ENCODE measurements around the gene APBB2. TPM values are rescaled to one million over a fixed set of nuclear protein-coding genes. Genes with fewer than 3 reads are reported as not detected.

Gene APBB2
- total and polyA plus RNA-seq, 2 of the 4 experiments (the other 2 are of a cell fraction), result 47.9 to 75.5 TPM

DNA sequence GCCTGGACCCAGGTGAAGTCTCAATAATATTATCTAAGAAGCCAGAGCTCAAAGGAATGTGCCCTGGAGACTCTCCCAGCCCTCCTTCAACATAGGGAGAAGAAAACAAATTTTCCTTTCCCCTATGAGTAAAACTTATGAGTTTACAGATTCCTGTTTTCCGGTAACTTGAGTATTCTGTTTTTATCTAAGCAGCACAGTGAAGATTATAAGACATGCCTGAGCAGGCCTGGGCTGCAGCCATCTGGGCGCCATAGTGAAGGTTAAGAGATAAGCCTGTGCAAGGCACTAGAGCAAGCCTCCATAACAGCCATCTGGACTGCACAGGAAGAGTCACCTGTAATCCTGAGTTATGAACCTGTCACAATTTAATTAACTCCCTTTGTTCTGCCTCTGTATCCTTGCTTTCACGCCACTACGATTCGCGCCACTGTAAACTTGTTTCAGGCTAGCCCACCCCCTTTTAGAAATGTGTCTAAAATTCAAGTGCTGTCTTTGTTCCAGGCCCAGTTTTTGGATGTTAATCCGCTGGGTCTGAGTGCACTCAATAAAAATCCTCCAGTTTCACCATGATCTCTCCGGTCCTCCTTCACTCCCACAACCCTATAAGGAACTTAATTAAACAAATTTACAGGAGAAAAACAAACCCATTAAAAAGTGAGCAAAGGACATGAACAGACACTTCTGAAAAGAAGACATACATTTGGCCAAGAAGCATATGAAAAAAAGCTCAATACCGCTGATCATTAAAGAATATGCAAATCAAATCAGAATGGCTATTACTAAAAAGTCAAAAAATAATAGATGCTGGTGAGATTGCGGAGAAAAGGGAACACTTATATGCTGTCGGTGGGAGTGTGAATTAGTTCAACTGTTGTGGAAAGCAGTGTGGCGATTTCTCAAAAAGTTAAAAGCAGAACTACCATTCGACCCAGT lies 189.5 kb downstream of the APBB2 start:
- Histone ChIP-seq H2AK9ac (replicated peaks; ENCODE audit: low read depth, low read length, poor library complexity) (no peak overlapping the region), H3K4me3 (ENCODE audit: insufficient read depth, low read depth, low read length) (no peak overlapping the region), H3K18ac (ENCODE audit: low read depth, low read length) (no peak overlapping the region), H2BK15ac (ENCODE audit: low read depth, low read length) (no peak overlapping the region), H4K8ac (ENCODE audit: low read depth in 2 of 2, low read length in 2 of 2) (no peak overlapping the region), H3K9me1 (ENCODE audit: insufficient read depth, low read length) (no peaks in the 10 kb centered on the region), H3K23ac (ENCODE audit: low read depth, low read length) (no peak overlapping the region), H2AFZ (replicated peaks; ENCODE audit: low read length, poor library complexity) (no peak overlapping the region), H3K79me1 (ENCODE audit: low read depth in 1 of 2, low read length in 2 of 2) (peaks cover 0 to 11% of the 10 kb centered on the region in 2 experiments; a peak in 3 of 4 replicates), H3K36me3 (ENCODE audit: control insufficient read depth, insufficient read depth, low read length) (no peaks in the 10 kb centered on the region), H2BK20ac (ENCODE audit: low read depth, low read length) (no peak overlapping the region), H3K14ac (replicated peaks; ENCODE audit: low read depth, low read length) (no peak overlapping the region), H2BK5ac (ENCODE audit: low read depth, low read length, poor library complexity, severe bottlenecking) (no peak overlapping the region), H3K4ac (ENCODE audit: low read depth, low read length) (no peak overlapping the region), H3K4me1 (ENCODE audit: control insufficient read depth, insufficient read depth, low read length) (peaks cover 9% of the 10 kb centered on the region), H4K91ac (ENCODE audit: insufficient read depth, low read depth, low read length) (no peak overlapping the region), H3K9me3 (ENCODE audit: control insufficient read depth, insufficient read depth, low read length) (peaks cover 14% of the 10 kb centered on the region), H4K5ac (ENCODE audit: low read depth, low read length) (no peak overlapping the region), H3K27me3 (ENCODE audit: control insufficient read depth, insufficient read depth, low read length) (no peaks in the 10 kb centered on the region), H3K27ac (ENCODE audit: insufficient read depth, low read length) (no peak overlapping the region), H3K9ac (ENCODE audit: low read depth, low read length) (no peak overlapping the region), H3K56ac (ENCODE audit: extremely low read depth, insufficient read depth, low read length) (no peak overlapping the region), H2AK5ac (ENCODE audit: low read depth, low read length) (no peak overlapping the region), H2BK120ac (ENCODE audit: low read depth, low read length) (no peak overlapping the region), H4K20me1 (ENCODE audit: insufficient read depth, low read length) (no peaks in the 10 kb centered on the region), H3K4me2 (ENCODE audit: low read depth, low read length) (no peak overlapping the region)
- in situ Hi-C loops (cut with MboI; ENCODE audit: low sequenced_read_pairs), result no loop called here
- CTCF ChIA-PET, result interaction anchor here (0.6 kb wide), 1 partner anchor 108 kb away, joined by 3 read pairs; no protein-coding TSS in a partner anchor
- DNase-seq (peak; percentile 31), ATAC-seq (ENCODE audit: low read depth) (no peak; the same call in 1 of the 2 replicates)
- POLR2A ChIA-PET (ENCODE audit: unreplicated experiment), result no interaction called here
- WGBS, 2 experiments (ENCODE audit: extremely low coverage in 2 of 2, insufficient read length in 1 of 2), result 80% methylated on average over 1 of the region's 13 CpGs; no CpG with 5 or more reads in 1 of the 2 experiments
- TF ChIP-seq CEBPB (IDR thresholded peaks at IDR 0.05; ENCODE audit: low read depth, low read length), result no peak
- TF ChIP-seq SMC3 (IDR thresholded peaks at IDR 0.05; ENCODE audit: low read depth, low read length), result no peak
- TF ChIP-seq MXI1 (IDR thresholded peaks at IDR 0.05; ENCODE audit: borderline replicate concordance, low read depth, low read length), result no peak
- TF ChIP-seq POLR2A (IDR thresholded peaks at IDR 0.05; ENCODE audit: low read depth, low read length), result no peak
- no peak for TF ChIP-seq FOS (IDR thresholded peaks at IDR 0.05; ENCODE audit: low read depth, low read length)
- no peak for TF ChIP-seq RCOR1 (IDR thresholded peaks at IDR 0.05; ENCODE audit: insufficient replicate concordance, low read length)
- intact Hi-C loops (cut with micrococcal nuclease), result loop anchor here (5.0 kb wide), 1 partner anchor 47 kb away; no protein-coding TSS in a partner anchor
- no TSS peak for BruUV-seq (replicated peaks)
- dilution Hi-C loops (cut with HindIII; ENCODE audit: low sequenced_read_pairs, unreplicated experiment), result no loop called here

Data from IMR-90 (cell line).